Left cardiac atrium (tissue), 4 donors: Measurements from ENCODE around the gene TTLL12. TPM values are rescaled to one million over a fixed set of nuclear protein-coding genes. Genes with fewer than 3 reads are reported as not detected.

Source experiments
- ATAC-seq, 2 donors: fragments of 200-7000 bp; cut with Tn5 transposase; one replicate each; pipeline ENCODE4 v1.9.1; 2020; ENCODE audit warnings: mild to moderate bottlenecking in 2 of 2, moderate library complexity in 2 of 2
- DNase-seq: peaks from one replicate; pipeline ENCODE4 v3.0.0-alpha.2; 2020
- intact Hi-C, 2 donors: fragments of 100-400 bp; cut with DNase I; formaldehyde crosslinking; loops; one replicate each; pipeline versions ENCODE4 v1.14.1 to v1.15.1; 2022 to 2023
- total RNA-seq, 2 donors: library from RNA; stranded (reverse); fragmentation: NEBNext Ultra II Directional; extraction: Animal tissue kit (Norgen Biotek cat#: 25700); gene quantifications; one replicate each; pipeline ENCODE4 v1.2.1, GENCODE V29; 2021
- donor health status: DM: no; HTN: yes; CAD: no.
- donor health status: DM: no; HTN: yes; CAD: no; lungs with severe emphysema.
- donor health status: DM: yes; HTN: yes; CAD: no.
- donor health status: Dilated cardiomyopathy.

TTLL12 gene
- total RNA-seq, 2 donors from 2014 or later, result 9.3 to 10.3 TPM

- DNase-seq (no peak), ATAC-seq (no peak)
- intact Hi-C loops, result no loop called here
Measured at GRCh38 chr22:43218786-43219185, 31.9 kb upstream of the TTLL12 start.

GRCh38 chr22:43217285-43218030, 30.5 kb upstream of the TTLL12 start:
- ATAC-seq (no peak), DNase-seq (no peak)
- intact Hi-C loops, result no loop called here

- DNase-seq, result no peak
- ATAC-seq, result no peak
- intact Hi-C loops, result no loop called here
Measured at GRCh38 chr22:43216738-43217137, 29.8 kb upstream of the TTLL12 start.

- no peak for ATAC-seq
- intact Hi-C loops, result no loop called here
- DNase-seq, result no peak
Measured at GRCh38 chr22:43213962-43214361, 27.0 kb upstream of the TTLL12 start.

- DNase-seq, result no peak
- ATAC-seq, result peak; percentile 65 to 74
- intact Hi-C loops, result no loop called here
Measured at GRCh38 chr22:43213051-43213450, 26.1 kb upstream of the TTLL12 start.

GRCh38 chr22:43212434-43212952, 25.6 kb upstream of the TTLL12 start:
- intact Hi-C loops, result no loop called here
- ATAC-seq (no peak), DNase-seq (no peak)

GRCh38 chr22:43211941-43212433, 25.1 kb upstream of the TTLL12 start:
- ATAC-seq (no peak), DNase-seq (no peak)
- intact Hi-C loops, result no loop called here

- intact Hi-C loops, result no loop called here
- DNase-seq (no peak), ATAC-seq (no peak)
Measured at GRCh38 chr22:43210631-43211515, 23.9 kb upstream of the TTLL12 start.

GRCh38 chr22:43209971-43210370, 23.0 kb upstream of the TTLL12 start:
- intact Hi-C loops, result no loop called here
- ATAC-seq (no peak), DNase-seq (no peak)

GRCh38 chr22:43209523-43209890, 22.6 kb upstream of the TTLL12 start:
- intact Hi-C loops, result no loop called here
- DNase-seq (no peak), ATAC-seq (no peak)

GRCh38 chr22:43208703-43209522, 22.0 kb upstream of the TTLL12 start:
- intact Hi-C loops, result no loop called here
- no peak for ATAC-seq
- no peak for DNase-seq

GRCh38 chr22:43207849-43208702, 21.1 kb upstream of the TTLL12 start:
- intact Hi-C loops, result no loop called here
- no peak for ATAC-seq
- DNase-seq, result no peak

GRCh38 chr22:43207386-43207785, 20.5 kb upstream of the TTLL12 start:
- DNase-seq, result no peak
- ATAC-seq, result no peak
- intact Hi-C loops, result no loop called here

- DNase-seq (no peak), ATAC-seq (no peak)
- intact Hi-C loops, result no loop called here
Measured at GRCh38 chr22:43206509-43207161, 19.7 kb upstream of the TTLL12 start.

- DNase-seq, result no peak
- intact Hi-C loops, result no loop called here
- no peak for ATAC-seq
Measured at GRCh38 chr22:43205748-43206508, 19.0 kb upstream of the TTLL12 start.

GRCh38 chr22:43205261-43205691, 18.3 kb upstream of the TTLL12 start:
- intact Hi-C loops, result no loop called here
- DNase-seq, result no peak
- ATAC-seq, result no peak

GRCh38 chr22:43203471-43203981, 16.6 kb upstream of the TTLL12 start:
- DNase-seq (no peak), ATAC-seq (no peak)
- intact Hi-C loops, result no loop called here
